Transverse colon (tissue), 3 donors: ENCODE measurements around the gene LPAR1.

Source experiments
- EP300 ChIP-seq: sonication (generic); formaldehyde crosslinking; IDR thresholded peaks from one replicate; pipeline ENCODE4 v1.6.1; 2017; ENCODE audit warnings: antibody characterized with exemption, low read depth
- POLR2A ChIP-seq: fragments of 450-650 bp; IDR thresholded peaks from one replicate; pipeline ENCODE4 v1.6.1; 2016; ENCODE audit warnings: antibody characterized with exemption, mild to moderate bottlenecking, moderate library complexity
- TF ChIP-seq, protein P1 (sequence below), 5 experiments: fragments of 200-600 bp in 3 of 5; fragments of 450-650 bp in 2 of 5; sonication (generic) in 3 of 5; IDR thresholded peaks; 1 replicate in 2 of 5; 2 replicates in 3 of 5; pipeline ENCODE4 v1.5.1; 2016 to 2017; ENCODE audit warnings: antibody characterized with exemption in 5 of 5, inconsistent platforms in 3 of 5, mild to moderate bottlenecking in 2 of 5, moderate library complexity in 1 of 5

- TF ChIP-seq, protein P1, sequence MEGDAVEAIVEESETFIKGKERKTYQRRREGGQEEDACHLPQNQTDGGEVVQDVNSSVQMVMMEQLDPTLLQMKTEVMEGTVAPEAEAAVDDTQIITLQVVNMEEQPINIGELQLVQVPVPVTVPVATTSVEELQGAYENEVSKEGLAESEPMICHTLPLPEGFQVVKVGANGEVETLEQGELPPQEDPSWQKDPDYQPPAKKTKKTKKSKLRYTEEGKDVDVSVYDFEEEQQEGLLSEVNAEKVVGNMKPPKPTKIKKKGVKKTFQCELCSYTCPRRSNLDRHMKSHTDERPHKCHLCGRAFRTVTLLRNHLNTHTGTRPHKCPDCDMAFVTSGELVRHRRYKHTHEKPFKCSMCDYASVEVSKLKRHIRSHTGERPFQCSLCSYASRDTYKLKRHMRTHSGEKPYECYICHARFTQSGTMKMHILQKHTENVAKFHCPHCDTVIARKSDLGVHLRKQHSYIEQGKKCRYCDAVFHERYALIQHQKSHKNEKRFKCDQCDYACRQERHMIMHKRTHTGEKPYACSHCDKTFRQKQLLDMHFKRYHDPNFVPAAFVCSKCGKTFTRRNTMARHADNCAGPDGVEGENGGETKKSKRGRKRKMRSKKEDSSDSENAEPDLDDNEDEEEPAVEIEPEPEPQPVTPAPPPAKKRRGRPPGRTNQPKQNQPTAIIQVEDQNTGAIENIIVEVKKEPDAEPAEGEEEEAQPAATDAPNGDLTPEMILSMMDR (IDR thresholded peaks at IDR 0.05): no peak
- TF ChIP-seq EP300 (no peak), POLR2A (no peak)
These were observed 17.7 kb downstream of the LPAR1 start for GRCh38 chr9:111020594-111020993.
